BLaER1 treated with 17β-estradiol and CSF1 and Interleukin-3, amounts not matched to agents 10 nM and 100 nM (cell line): ENCODE results near the gene RPL32.

Experiments
- H3K27ac ChIP-seq, 11 experiments: shearing (Covaris generic); formaldehyde crosslinking; 2 replicates each; pipeline ENCODE4 v1.8.1; 2022
- H3K27me3 ChIP-seq, 11 experiments: shearing (Covaris generic); formaldehyde crosslinking; 2 replicates each; pipeline ENCODE4 v1.8.1; 2022
- H3K36me3 ChIP-seq, 11 experiments: shearing (Covaris generic); formaldehyde crosslinking; 2 replicates each; pipeline ENCODE4 v1.8.1; 2022
- H3K4me1 ChIP-seq, 10 experiments: shearing (Covaris generic); formaldehyde crosslinking; 2 replicates each; pipeline ENCODE4 v1.8.1; 2022
- H3K4me2 ChIP-seq, 11 experiments: shearing (Covaris generic); formaldehyde crosslinking; 2 replicates each; pipeline ENCODE4 v1.8.1; 2022
- H3K4me3 ChIP-seq, 10 experiments: shearing (Covaris generic); formaldehyde crosslinking; 2 replicates each; pipeline ENCODE4 v1.8.1; 2022
- H3K9ac ChIP-seq, 11 experiments: shearing (Covaris generic); formaldehyde crosslinking; 2 replicates each; pipeline ENCODE4 v1.8.1; 2022
- H3K9me3 ChIP-seq, 11 experiments: shearing (Covaris generic); formaldehyde crosslinking; replicated peaks in 1 of 11; 2 replicates each; pipeline ENCODE4 v1.8.1; 2022
- H4K20me1 ChIP-seq, 11 experiments: shearing (Covaris generic); formaldehyde crosslinking; 2 replicates each; pipeline ENCODE4 v1.8.1; 2022
- Cebpa-rat ChIP-seq, 11 experiments: shearing (Covaris generic); IDR thresholded peaks; 2 replicates each; pipeline ENCODE4 v1.8.1; 2022

RPL32 gene

DNA sequence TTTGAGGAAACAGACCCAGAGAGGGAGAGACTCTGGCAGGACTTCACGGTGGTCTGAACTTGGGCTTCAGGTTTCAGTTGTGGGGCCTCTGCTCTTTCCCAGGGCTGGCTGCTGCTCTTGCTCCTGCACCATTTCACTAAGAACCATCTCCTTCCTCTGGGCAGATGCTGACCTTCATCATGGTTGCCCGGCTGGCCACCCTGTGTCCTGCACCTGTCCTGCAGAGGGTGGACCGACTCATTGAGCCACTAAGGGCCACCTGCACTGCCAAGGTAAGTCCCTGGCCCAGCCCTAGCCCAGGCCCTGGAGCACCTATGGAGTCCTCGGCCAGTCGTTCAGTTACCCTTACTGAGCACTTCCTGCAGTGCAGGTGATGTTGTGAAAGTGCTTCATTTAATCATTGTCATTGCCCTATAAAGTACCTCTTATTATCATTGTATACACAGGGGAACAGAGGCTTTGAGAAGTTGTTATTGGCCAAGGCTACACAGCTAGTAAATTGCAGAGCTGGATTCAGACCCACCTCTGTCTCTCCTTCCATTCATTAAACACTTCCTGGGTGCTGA is 10.0 kb downstream of the RPL32 start:
- TF ChIP-seq Cebpa-rat (IDR thresholded peaks at IDR 0.05), result no peak
- Histone ChIP-seq H3K4me2 (no peak overlapping the region), H3K27me3 (no peaks in the 10 kb centered on the region), H3K4me1 (peaks cover 0 to 29% (median 14%) of the 10 kb centered on the region in 10 experiments; a peak in 13 of 20 replicates), H3K9ac (peak overlapping the region in 1 of 11 experiments; percentile 16; a peak in 1 of 22 replicates), H3K4me3 (no peak overlapping the region), H3K36me3 (peaks cover 52 to 73% (median 64%) of the 10 kb centered on the region in 11 experiments), H3K27ac (no peak overlapping the region), H4K20me1 (peaks cover 39 to 69% (median 67%) of the 10 kb centered on the region in 11 experiments), H3K9me3 (no peaks in the 10 kb centered on the region)

DNA sequence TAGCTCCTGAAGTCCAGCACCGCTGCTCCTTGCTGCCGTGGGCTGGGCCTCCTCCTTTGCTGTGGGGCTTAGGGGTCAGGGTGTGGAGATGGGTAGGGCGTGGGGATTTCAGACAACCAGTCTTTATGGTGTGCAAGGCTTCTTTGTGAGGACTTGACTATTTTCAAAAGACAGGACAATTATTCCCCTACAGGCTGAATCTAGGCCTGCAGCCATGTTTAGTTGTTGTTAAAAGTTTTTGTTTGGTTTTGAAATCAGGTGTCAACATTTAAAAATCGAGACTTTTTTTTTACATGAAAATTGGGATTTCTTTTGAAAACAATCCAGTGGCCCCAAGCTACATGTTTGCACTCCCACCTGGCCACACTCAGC is 10.6 kb downstream of the RPL32 start:
- peak overlapping the region in 1 of 11 experiments; percentile 16; a peak in 1 of 22 replicates for H3K9ac ChIP-seq
- H3K36me3 ChIP-seq, result peaks cover 46 to 67% (median 57%) of the 10 kb centered on the region in 11 experiments
- peaks cover 33 to 63% (median 61%) of the 10 kb centered on the region in 11 experiments; a peak in 21 of 22 replicates for H4K20me1 ChIP-seq
- H3K4me1 ChIP-seq, result peaks cover 0 to 23% (median 8%) of the 10 kb centered on the region in 10 experiments; a peak in 9 of 20 replicates
- H3K27ac ChIP-seq, result no peak overlapping the region; a peak in 1 of 22 replicates
- H3K27me3 ChIP-seq, result no peaks in the 10 kb centered on the region
- no peak for TF ChIP-seq Cebpa-rat (IDR thresholded peaks at IDR 0.05)
- no peaks in the 10 kb centered on the region for H3K9me3 ChIP-seq
- no peak overlapping the region for H3K4me3 ChIP-seq
- no peak overlapping the region for H3K4me2 ChIP-seq

DNA sequence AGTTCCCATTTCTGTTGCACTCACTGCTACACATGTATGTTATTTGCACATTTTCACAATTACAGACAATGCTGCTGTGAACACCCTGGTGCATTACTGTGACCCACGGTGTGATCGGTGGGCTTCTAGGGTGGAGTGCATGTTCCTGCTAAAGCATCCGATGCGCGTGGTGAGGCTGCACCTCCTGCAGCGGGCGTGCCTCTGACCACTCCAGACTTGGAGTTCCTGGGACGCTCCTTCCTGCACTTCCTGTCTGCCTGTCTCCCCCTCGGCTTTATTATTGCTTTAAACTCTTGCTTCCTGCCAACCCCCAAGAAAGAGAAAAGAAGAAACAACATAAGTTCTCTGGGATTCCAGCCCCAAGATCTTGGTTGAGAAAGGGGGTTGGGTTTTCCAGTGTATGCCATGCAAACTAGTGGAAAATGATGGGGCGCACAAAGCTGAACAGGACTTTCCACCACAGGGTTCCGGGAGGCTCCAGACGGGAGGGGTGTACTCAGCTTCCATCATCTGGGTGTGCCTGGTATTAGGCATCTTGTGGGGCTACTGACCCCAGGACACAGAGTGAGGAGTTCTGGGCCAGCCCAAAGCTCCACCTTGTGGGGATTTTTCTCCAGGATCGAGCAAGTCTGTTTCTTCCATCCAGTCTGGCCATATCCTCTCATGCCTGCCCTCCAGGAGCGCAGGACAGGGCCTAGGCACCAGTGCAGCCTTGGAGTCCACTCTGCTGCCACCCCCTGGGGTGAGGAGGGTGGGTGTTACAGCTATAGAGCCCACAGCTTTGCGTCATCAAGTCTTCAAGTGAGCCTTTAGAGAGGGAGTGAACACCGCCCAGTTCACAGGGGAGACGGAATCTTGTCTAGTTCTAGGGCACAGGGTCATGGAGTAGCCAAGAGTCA is 11.2 kb downstream of the RPL32 start:
- H3K9me3 ChIP-seq, result no peaks in the 10 kb centered on the region
- H4K20me1 ChIP-seq, result peaks cover 26 to 57% (median 55%) of the 10 kb centered on the region in 11 experiments; a peak in 21 of 22 replicates
- no peak overlapping the region for H3K4me2 ChIP-seq
- H3K9ac ChIP-seq, result 0 out of 22 replicates have a peak overlapping the region, but pooled peaks of 1 of the 11 experiments have one; percentile 22
- H3K36me3 ChIP-seq, result peaks cover 39 to 60% (median 51%) of the 10 kb centered on the region in 11 experiments
- H3K4me1 ChIP-seq, result peaks cover 0 to 17% (median 5%) of the 10 kb centered on the region in 10 experiments; a peak in 8 of 20 replicates
- no peak for TF ChIP-seq Cebpa-rat (IDR thresholded peaks at IDR 0.05)
- no peak overlapping the region for H3K4me3 ChIP-seq
- H3K27ac ChIP-seq, result no peak overlapping the region; a peak in 1 of 22 replicates
- H3K27me3 ChIP-seq, result no peaks in the 10 kb centered on the region

DNA sequence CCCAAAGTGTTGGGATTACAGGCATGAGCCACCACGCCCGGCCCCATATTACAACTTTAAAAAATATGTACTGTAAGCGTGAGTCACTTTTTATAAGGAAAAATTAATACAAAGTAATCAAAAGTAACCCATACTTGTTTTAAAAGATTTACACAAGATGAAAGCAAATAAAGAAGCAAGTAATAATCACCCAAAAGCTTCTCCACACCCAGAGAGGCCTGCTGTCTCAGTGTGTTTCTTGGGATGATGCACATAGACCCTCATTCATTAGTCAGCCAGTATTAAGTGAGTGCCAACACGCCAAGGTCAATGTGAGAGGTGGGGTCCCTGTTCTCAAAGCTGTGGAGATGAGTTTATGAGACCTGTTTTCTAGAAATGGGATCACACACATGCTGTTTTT is 12.0 kb downstream of the RPL32 start:
- H4K20me1 ChIP-seq, result peaks cover 19 to 50% (median 47%) of the 10 kb centered on the region in 11 experiments; a peak in 21 of 22 replicates
- H3K27ac ChIP-seq, result no peak overlapping the region
- no peaks in the 10 kb centered on the region for H3K27me3 ChIP-seq
- no peak overlapping the region for H3K9ac ChIP-seq
- TF ChIP-seq Cebpa-rat (IDR thresholded peaks at IDR 0.05), result no peak
- H3K4me1 ChIP-seq, result peaks cover 0 to 10% (median 4%) of the 10 kb centered on the region in 10 experiments; a peak in 8 of 20 replicates
- H3K4me3 ChIP-seq, result no peak overlapping the region
- H3K36me3 ChIP-seq, result peaks cover 32 to 53% (median 44%) of the 10 kb centered on the region in 11 experiments
- no peaks in the 10 kb centered on the region for H3K9me3 ChIP-seq
- H3K4me2 ChIP-seq, result no peak overlapping the region

DNA sequence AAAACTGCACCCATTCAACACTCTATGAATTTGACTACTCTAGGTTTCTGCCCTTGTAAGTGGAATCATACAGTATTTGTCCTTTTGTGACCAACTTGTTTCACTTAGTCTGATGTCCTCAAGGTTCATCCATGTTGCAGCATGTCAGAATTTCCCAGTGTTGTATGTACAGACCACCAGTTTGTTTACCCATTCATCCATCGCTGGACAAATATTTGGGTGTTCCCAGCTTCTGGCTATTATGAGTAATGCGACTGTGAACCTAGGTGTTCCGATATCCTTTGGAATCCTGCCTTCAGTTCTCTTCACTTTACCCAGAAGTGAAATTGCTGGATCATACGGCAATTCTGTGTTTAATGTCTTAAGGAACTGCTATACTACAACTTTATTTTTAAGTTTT is 12.6 kb downstream of the RPL32 start:
- no peak for TF ChIP-seq Cebpa-rat (IDR thresholded peaks at IDR 0.05)
- Histone ChIP-seq H3K4me2 (no peak overlapping the region), H3K27ac (no peak overlapping the region), H3K36me3 (peaks cover 26 to 46% (median 37%) of the 10 kb centered on the region in 11 experiments), H3K4me3 (no peak overlapping the region), H3K9ac (no peak overlapping the region), H4K20me1 (peaks cover 12 to 43% (median 41%) of the 10 kb centered on the region in 11 experiments; a peak in 21 of 22 replicates), H3K4me1 (peaks cover 0 to 4% (median 1%) of the 10 kb centered on the region in 10 experiments; a peak in 8 of 20 replicates), H3K27me3 (no peaks in the 10 kb centered on the region), H3K9me3 (no peaks in the 10 kb centered on the region)

DNA sequence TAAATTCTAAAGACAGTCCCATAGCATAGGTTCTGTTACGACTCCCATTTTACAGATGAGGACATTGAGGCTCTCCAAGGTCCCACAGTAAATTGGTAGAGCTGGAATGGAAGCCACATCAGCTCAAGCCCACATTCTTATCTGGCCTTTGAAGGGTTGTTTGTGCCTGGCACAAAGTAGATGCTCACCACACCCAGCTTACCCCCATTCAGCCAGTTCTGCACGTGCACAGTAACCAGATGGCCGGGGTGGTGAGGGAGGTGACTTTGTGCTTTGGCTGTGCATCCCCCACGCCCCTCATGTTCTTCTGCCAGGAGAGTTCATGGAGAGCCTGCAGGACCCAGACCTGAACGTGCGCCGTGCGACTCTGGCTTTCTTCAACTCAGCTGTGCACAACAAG is 16.2 kb downstream of the RPL32 start:
- no peak for TF ChIP-seq Cebpa-rat (IDR thresholded peaks at IDR 0.05)
- H3K4me3 ChIP-seq, result no peak overlapping the region
- no peak overlapping the region for H3K27ac ChIP-seq
- no peak overlapping the region for H3K9ac ChIP-seq
- H3K9me3 ChIP-seq, result no peaks in the 10 kb centered on the region
- H4K20me1 ChIP-seq, result peaks cover 0 to 7% (median 5%) of the 10 kb centered on the region in 11 experiments; a peak in 12 of 22 replicates
- no peaks in the 10 kb centered on the region for H3K4me1 ChIP-seq
- H3K27me3 ChIP-seq, result no peaks in the 10 kb centered on the region
- H3K4me2 ChIP-seq, result no peak overlapping the region
- H3K36me3 ChIP-seq, result peaks cover 0 to 10% (median 1%) of the 10 kb centered on the region in 11 experiments; a peak in 5 of 22 replicates

DNA sequence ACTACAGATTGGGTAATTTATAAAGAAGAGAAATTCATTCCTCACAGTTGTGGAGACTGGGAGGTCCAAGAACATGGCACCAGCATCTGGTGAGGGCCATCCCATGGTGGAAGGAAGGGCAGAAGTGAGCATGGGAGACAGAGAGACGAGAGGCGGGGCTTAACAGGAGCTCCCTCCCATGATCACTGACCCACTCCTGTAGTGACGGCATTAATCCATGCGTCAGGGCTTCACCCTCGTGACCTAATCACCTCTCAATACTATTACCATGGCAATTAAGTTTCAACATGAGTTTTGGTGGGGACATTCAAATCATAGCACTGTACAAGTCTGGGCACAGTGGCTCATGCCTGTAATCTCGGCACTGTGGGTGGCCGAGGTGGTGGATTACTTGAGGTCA is 17.1 kb downstream of the RPL32 start:
- no peaks in the 10 kb centered on the region for H3K4me1 ChIP-seq
- H3K36me3 ChIP-seq, result 0 out of 22 replicates have a peak, but pooled peaks cover 0 to 6% (median 0%) of the 10 kb centered on the region in 11 experiments
- no peaks in the 10 kb centered on the region for H3K27me3 ChIP-seq
- H3K9ac ChIP-seq, result no peak overlapping the region
- no peaks in the 10 kb centered on the region for H3K9me3 ChIP-seq
- no peaks in the 10 kb centered on the region; a peak in 2 of 22 replicates for H4K20me1 ChIP-seq
- no peak overlapping the region for H3K4me2 ChIP-seq
- H3K4me3 ChIP-seq, result no peak overlapping the region
- TF ChIP-seq Cebpa-rat (IDR thresholded peaks at IDR 0.05), result no peak
- H3K27ac ChIP-seq, result no peak overlapping the region

DNA sequence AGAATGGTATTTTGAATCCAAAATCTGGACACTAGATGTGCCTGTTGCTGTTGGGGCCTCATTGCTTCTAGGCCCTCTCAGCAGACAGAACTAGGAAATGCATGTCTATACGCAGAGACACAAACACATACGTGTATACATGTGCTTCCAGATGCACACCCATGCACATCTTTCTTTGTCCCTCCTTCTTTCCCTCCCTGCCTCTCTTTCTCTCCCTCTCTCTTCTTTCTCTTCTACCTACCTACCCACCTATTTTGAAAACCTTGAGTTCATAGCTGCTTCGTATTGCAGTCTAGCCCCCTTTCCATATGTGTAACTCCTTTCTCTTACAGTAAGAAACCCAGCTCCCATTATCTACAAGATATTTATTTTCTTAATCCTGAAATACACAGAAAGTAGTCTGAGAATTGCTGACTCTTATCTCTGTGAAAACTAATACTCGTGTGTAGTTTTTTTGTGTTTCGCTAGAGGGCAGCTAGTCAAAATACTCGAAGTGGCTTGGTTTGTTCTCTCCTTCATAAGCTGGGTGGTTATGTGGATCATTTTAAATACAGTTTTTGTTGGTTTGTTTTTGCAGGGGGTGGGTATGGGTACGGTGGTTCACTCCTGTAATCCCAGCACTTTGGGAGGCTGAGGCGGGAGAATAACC is 18.5 kb downstream of the RPL32 start:
- Histone ChIP-seq H3K36me3 (no peaks in the 10 kb centered on the region), H3K9me3 (no peaks in the 10 kb centered on the region), H3K27me3 (no peaks in the 10 kb centered on the region), H4K20me1 (no peaks in the 10 kb centered on the region; a peak in 1 of 22 replicates), H3K4me2 (no peak overlapping the region), H3K27ac (no peak overlapping the region), H3K9ac (no peak overlapping the region), H3K4me3 (no peak overlapping the region), H3K4me1 (peaks cover 0 to 14% (median 5%) of the 10 kb centered on the region in 10 experiments; a peak in 12 of 20 replicates)
- no peak for TF ChIP-seq Cebpa-rat (IDR thresholded peaks at IDR 0.05)
